GM06990 (cell line): Measurements from ENCODE around the gene CNTNAP5.

Experiments
- DNase-seq: peaks from one replicate; pipeline ENCODE4 v3.0.0-alpha.2; 2011; ENCODE audit not compliant: insufficient read length; ENCODE audit errors: extremely low read depth
- H3K27me3 ChIP-seq: replicated peaks from 2 replicates; pipeline ENCODE4 v1.6.0; 2011; ENCODE audit warnings: low read length; ENCODE audit not compliant: control insufficient read depth, insufficient read depth
- H3K36me3 ChIP-seq: 2 replicates; pipeline ENCODE4 v1.5.1; 2011; ENCODE audit warnings: low read length; ENCODE audit not compliant: control insufficient read depth, insufficient read depth
- H3K4me3 ChIP-seq: replicated peaks from 2 replicates; pipeline ENCODE4 v1.5.1; 2011; ENCODE audit warnings: low read depth, mild to moderate bottlenecking, control low read depth, low read length
- TF ChIP-seq, protein P1 (sequence below): IDR thresholded peaks from 2 replicates; pipeline ENCODE4 v1.5.1; 2011; ENCODE audit warnings: low read length, control low read depth, mild to moderate bottlenecking, inconsistent platforms; ENCODE audit not compliant: insufficient read depth, poor library complexity, severe bottlenecking

Gene CNTNAP5

DNA sequence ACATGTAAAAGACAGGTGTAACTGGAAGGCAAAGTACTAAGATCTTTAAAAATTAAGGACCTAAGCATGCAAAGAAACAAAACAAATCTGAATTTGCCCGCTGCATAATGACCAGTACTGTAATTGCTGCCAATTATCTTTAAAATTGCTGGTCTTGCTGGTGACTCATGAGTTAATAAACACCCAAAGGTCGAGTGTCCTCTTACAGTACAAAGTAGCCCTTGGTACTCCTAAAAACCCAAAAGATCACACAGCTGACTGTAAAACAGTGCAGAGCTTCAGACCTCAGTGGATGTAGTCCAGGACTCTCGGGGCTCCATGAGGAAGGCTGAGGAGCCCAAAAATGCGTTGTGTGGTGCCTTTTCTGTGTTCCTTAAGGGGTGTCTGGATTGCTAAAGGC lies 308.7 kb downstream of the CNTNAP5 start:
- Histone ChIP-seq H3K36me3 (no peaks in the 10 kb centered on the region), H3K4me3 (no peak overlapping the region), H3K27me3 (no peaks in the 10 kb centered on the region)
- TF ChIP-seq, protein P1, sequence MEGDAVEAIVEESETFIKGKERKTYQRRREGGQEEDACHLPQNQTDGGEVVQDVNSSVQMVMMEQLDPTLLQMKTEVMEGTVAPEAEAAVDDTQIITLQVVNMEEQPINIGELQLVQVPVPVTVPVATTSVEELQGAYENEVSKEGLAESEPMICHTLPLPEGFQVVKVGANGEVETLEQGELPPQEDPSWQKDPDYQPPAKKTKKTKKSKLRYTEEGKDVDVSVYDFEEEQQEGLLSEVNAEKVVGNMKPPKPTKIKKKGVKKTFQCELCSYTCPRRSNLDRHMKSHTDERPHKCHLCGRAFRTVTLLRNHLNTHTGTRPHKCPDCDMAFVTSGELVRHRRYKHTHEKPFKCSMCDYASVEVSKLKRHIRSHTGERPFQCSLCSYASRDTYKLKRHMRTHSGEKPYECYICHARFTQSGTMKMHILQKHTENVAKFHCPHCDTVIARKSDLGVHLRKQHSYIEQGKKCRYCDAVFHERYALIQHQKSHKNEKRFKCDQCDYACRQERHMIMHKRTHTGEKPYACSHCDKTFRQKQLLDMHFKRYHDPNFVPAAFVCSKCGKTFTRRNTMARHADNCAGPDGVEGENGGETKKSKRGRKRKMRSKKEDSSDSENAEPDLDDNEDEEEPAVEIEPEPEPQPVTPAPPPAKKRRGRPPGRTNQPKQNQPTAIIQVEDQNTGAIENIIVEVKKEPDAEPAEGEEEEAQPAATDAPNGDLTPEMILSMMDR = no peak
- DNase-seq = no peak

DNA sequence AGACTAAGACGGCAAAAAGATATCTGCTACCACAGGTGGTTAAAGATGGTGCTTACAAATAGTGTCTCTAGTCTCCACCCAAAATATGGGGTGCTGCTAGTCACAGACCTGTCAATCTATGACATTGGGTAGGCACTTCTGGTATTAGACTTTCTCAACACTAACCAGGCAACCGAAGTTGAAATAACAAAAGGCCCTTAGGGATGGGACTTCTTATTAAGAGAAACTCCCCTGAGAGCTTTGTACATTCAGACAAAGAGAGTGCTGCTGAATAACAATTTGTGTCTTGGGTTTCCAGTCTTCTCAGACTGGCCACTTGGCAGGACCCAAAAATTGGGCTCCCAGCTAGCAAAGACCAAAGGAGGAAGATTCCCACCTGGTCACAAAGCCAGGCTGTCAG lies 310.0 kb downstream of the CNTNAP5 start:
- H3K36me3 ChIP-seq = no peaks in the 10 kb centered on the region

DNA sequence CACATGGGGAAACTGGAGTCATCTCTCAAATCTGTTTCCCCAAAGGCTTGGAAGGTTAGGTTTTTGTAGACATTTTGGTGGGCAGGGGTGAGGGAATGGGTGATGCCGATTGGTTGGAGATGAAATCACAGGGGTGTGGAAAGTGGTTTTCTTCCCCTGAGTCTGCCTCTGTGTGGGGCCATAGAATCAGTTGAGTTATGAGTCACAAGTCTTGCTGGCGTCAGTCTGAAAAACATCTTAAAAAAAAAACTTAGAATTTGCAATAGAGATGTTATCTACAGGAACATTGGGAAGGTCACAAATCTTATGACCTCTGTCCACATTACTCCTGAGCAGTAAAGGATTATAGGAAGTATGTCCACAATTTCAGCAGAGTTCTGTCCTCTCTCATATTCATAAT lies 314.6 kb downstream of the CNTNAP5 start:
- DNase-seq = no peak
- Histone ChIP-seq H3K36me3 (no peaks in the 10 kb centered on the region), H3K4me3 (no peak overlapping the region), H3K27me3 (no peaks in the 10 kb centered on the region)
- TF ChIP-seq, protein P1 = no peak

More for the DNA sequence above, 310.0 kb downstream of the CNTNAP5 start:
- DNase-seq = no peak
- Histone ChIP-seq H3K4me3 (no peak overlapping the region), H3K27me3 (no peaks in the 10 kb centered on the region)
- TF ChIP-seq, protein P1 = no peak

DNA sequence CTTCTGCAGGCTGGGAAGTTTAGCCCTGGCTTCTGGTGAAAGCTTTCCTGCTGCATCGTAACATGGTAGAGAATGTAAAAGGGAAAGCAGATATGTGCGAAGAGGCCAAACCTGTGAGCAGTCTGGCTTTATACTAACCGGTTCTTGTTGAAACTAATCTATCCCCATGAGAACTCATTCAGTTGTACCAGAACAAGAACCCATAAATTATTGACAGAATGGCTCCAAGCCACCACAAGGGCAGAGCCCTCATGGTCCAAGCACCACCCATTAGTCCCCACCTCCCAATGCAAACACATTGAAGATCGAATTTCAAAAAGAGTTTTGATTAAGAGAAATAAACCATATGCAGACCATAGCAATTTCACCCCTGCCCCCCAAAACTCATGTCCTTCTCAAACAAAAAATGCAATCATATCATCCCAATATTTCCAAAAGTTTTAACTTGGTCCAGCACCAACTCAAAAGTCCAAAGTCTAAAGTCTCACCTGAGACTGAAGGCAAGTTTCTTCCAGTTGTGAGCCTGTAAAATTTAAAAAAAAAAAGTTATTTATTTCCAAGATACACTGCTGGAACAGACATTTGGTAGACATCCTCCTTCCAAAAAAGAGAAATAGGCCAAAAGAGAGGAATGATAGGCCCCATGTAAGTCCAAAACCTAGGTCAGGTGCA lies 318.9 kb downstream of the CNTNAP5 start:
- H3K27me3 ChIP-seq = no peaks in the 10 kb centered on the region
- DNase-seq = no peak
- no peaks in the 10 kb centered on the region for H3K36me3 ChIP-seq
- TF ChIP-seq, protein P1 = no peak
- H3K4me3 ChIP-seq = no peak overlapping the region

DNA sequence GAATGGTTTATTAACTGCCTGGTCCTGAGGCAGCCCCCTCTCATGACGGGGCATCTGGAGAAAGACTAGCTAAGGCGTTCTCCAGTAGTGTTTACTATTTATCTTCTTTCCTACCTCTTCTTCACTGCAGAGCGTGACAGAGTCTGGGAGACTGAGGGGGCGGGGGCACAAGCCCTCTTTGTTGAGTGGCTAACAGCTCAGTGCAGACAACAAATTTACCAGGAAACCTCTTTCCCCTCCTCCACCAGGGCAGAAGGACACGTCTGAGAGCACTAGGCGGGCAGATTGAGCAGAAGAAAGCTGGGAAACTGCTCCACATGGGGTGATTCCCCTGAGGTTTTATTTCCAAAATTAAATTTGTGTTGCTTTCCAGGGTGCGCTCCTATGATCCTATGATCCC lies 322.1 kb downstream of the CNTNAP5 start:
- H3K27me3 ChIP-seq = no peaks in the 10 kb centered on the region
- TF ChIP-seq, protein P1 = no peak
- no peak overlapping the region for H3K4me3 ChIP-seq
- no peak for DNase-seq
- no peaks in the 10 kb centered on the region for H3K36me3 ChIP-seq

DNA sequence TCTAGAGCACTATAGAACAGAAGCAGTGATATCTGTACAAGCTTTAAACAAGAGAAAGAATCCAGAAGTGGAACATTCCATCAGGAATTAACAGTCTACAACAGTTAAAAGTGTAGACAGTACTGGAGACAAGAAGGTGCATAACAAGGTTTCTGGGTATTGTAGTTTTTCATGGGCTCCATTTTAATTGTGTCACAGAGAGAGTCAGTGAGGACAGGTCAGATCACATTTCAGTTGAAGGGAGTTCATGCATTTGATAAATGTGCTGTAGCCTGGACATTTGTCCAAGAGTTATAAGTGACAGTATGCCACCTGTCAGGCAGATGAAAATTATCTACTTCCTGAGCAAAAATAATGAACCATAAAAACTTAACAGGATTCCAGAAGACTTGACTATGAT lies 328.6 kb downstream of the CNTNAP5 start:
- Histone ChIP-seq H3K36me3 (no peaks in the 10 kb centered on the region), H3K4me3 (no peak overlapping the region)
- TF ChIP-seq, protein P1 = no peak

More for the DNA sequence above, 328.6 kb downstream of the CNTNAP5 start:
- DNase-seq = no peak
- H3K27me3 ChIP-seq = no peaks in the 10 kb centered on the region
